GM19193 (cell line): ENCODE data around the gene SERP2.

Source experiments
- POLR2A ChIP-seq: IDR thresholded peaks from 4 replicates; pipeline ENCODE4 v1.6.1; 2011; ENCODE audit not compliant: insufficient read depth, insufficient read length; ENCODE audit errors: extremely low read depth

The SERP2 gene

DNA sequence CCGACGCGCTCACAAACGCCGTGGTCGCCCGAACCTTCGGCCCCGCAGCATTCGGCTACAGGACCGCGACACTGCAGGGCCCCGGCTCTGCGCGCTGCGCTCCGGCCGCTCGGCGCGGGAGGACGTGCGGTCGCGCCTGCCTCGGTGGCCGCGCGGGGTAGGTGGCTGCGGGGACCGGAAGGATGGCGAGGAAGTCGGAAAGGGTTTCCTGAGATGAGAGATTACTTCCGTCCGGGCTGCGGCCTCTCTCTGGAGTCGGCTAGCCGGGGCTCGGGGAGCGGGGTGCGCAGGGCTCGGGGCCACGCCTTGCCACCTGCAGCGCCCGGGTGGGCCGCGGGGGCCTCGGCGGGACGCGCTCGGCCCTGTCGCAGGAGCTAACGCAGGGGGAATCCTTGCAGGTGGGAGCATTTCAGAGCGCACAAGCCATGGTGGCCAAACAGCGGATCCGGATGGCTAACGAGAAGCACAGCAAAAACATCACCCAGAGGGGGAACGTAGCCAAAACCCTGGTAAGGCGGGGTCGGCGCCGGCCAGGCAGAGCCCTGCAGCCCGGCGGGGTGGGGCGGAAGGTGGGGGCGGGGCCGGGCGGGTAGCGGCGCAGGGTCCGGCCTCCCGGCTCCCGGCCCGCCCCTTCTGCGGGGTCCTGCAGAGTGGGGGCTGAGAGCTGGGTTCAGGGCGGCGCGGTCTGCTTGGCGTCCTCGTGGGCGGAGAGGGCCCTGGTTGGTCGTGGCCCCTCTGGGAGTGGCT, at the start of gene SERP2:
SERP2 (plus strand) TSS at position 224 of the 747 bp plus-strand sequence; CDS start at position 426, 202 bp downstream.
- TF ChIP-seq POLR2A: no peak

GRCh38 chr13:44326961-44327360, 46.7 kb upstream of the SERP2 start:
- TF ChIP-seq POLR2A: no peak

DNA sequence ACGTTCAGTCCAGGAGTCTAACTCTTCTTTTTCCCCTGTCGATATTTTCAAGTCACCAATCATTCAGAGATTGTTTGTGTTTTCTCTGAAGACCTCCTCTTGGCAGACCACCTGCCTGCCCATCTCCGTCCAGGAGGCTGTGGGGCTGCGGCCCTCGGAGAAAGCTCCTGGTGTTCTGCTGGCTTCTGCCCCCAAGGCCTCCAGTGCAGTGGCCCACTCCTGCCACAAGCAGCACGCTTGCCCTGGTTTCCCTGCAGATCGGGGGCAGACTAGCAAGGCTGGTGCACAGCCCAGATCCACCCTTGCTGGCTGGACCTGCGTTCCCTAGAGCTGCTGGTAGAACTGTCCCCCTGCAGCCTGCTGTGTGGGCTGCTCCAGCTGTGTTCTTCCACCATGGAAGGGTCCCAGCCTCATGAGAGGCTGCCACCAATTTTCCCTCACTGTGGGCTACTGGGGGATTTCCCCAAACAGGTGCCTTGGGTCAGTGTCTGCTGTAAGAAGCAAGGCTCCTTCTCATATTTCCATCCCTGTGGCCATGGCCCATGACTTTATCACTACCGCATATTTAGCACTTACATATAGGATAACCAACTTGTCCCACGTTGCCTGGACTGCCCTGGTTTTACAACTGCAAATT, 43.6 kb upstream of the SERP2 start:
- TF ChIP-seq POLR2A: no peak

DNA sequence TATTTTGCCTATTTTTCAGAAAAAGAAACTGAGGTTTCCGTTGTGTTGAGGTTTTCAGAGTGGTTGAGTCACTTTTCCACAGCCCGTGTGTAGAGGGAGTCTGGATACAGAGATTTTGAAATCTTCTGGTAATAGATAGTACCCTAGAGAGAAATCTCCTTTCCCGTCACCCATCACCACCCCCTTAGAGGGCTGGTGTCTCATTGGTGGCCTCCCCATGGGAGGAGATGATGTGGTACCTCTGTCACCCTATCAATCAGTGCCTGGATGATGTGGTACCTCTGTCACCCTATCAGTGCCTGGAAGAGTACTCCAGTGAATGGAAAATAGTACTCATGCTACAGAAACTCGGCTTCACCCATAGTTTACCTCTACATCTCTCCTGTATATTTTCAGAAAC, 42.2 kb upstream of the SERP2 start:
- TF ChIP-seq POLR2A: no peak

DNA sequence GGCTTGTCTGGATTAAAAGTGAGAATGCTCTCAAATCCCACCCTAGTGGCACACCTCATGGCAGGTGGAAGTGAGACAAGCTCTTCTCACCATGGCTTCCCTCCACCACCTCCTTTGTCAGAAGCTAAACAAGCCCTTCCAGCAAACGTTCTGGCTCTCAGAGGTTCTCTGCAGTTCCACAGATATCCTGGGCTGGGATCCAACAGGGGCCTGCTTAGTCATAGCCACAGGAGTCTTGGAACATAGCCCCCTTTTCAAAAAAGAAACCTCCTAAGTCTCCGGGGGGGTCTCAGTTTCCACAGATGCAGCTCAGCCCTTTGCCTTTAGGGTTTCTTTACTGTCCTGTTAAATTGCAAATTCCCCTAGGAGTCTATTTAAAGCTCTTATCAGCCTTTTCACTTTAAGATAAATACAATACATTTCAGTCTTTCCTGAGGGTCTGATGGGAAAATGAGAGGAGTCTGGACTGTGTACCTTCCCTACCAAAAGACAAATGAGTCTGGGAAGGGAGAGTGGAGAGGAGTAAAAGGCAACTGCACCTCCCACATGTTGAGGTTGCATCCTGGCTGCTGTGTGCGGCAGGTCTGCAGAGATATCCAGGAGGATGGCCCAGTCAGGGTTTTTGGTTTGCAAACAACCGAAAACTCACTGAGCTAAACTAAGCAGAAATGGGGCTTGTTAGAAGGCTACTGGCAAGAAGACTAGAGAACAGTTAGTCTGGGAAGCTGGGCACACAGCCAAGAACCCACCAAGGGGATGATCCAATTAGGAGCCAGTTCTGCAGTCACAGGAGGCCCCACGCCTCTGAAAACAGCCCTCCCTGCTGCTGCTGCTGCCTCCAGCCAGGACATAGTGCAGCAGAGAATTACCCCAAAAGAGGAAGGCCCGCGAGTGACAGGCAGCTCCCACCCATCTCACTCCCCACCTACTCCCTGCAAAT, 41.4 kb upstream of the SERP2 start:
- no peak for TF ChIP-seq POLR2A

GRCh38 chr13:44333950-44334655, 39.5 kb upstream of the SERP2 start:
- TF ChIP-seq POLR2A: no peak

- no peak for TF ChIP-seq POLR2A
These were observed 38.9 kb upstream of the SERP2 start for GRCh38 chr13:44334751-44335150.

DNA sequence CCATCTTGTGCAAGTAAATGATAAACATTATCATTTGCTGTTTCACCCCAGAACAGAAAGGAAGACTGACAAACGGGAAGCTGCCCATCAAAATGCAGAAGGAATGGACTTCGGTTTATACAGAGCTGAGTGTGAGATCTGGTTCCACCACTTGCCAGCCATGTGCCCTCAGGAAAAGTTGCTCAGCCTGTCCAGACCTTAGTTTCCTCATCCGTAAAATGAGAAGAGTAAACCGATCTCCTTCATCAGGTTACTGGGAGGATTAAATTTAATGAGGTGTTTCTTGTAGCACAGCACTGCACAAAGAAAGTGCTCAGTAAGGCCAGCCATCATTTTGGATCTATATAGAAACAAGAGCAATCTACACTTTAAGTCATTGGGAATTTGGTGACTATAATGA, 36.7 kb upstream of the SERP2 start:
- TF ChIP-seq POLR2A: no peak

GRCh38 chr13:44337581-44337980, 36.0 kb upstream of the SERP2 start:
- no peak for TF ChIP-seq POLR2A

DNA sequence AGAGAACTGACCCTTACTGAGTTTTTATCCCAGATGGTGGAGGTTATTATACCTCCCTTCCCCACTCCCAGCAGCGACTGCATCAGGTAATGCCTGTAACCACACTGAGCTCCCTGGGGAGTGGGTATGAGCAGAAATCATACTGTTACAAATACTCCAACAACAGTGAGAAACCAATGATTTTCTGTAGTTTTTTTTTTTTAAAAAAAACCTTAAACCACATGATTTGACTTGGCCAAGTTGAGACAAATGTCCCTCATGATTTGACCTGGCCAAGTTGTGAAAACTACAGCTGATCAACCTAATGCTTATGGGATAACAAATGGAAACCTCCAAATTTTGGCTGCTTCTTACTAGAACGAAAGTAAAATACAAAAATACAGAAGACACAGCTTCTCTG, 33.1 kb upstream of the SERP2 start:
- TF ChIP-seq POLR2A: no peak

DNA sequence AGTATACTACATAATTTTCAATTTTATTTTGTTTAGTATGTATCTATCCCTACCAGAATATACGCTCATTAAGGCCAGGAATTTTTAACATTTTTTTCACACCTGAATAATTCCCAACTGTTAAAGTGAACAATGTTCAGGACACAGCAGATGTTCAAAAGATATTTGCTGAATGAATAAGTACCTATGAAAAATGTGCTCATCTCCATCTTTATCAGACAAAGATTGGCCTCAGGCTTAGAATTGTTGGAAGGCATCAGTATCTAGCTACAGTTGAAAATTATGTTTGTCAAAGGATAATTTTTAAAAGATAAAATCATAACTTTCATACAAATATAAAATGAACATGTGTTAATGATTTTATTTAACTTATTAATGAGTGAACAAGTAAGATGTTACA, 30.9 kb upstream of the SERP2 start:
- no peak for TF ChIP-seq POLR2A

DNA sequence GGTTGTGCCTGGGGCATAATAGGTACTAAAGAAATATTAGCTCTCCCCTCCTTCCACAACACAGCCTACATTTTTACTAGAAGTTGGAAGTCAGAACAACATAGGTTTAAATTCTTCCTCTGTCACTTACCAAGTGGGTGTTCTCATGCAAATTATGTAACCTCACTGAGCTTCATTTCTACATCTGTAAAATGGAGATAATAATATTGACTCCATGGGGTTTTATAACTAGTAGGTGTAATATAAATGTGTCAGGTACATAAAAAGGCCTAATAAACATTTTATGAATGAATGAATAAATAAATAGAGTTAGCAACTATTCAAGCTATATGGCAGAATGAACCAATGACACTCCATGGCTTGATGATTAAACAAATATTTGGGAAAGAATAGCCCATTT, 27.1 kb upstream of the SERP2 start:
- TF ChIP-seq POLR2A: no peak

- no peak for TF ChIP-seq POLR2A
These were observed 26.3 kb upstream of the SERP2 start for GRCh38 chr13:44347301-44347700.

DNA sequence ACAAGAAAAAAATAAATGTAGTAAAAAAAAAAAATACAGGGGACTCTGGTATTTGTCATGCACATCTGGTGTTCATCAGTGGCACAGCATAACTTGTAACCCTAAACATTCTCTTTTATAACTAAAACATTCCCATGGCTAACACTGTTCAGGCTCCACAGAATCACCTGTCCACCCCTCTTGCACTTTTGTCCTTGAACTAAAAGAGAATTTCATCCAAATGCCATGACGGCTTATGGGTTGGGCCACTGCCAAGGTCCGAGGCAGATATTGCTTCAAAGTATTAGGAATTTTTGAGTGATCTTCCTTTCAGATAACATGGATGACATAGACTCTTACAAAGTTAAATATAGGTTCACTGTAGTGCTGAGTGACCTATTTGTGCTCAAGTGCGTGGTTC, 25.7 kb upstream of the SERP2 start:
- TF ChIP-seq POLR2A: no peak
